Stimulated activated CD8-positive, alpha-beta memory T cell treated with anti-CD3 and anti-CD28 coated beads, Interleukin-4, amount 100 ng/mL, for 1 hour (primary cell): ENCODE results near the gene PRKAA1.
"Not testable (repeated sequence)": the region's sequence is repeated elsewhere in the genome, so short reads cannot be mapped to it uniquely, and the experiment has no call there.

Source experiments
- DNase-seq, 2 donors: peaks; one replicate each; pipeline ENCODE4 v3.0.0-alpha.2; 2020; ENCODE audit warnings: low read depth in 2 of 2, low spot score in 1 of 2

PRKAA1 gene

GRCh38 chr5:40826489-40827187 is 28.5 kb upstream of the PRKAA1 start:
- no peak for DNase-seq

DNA sequence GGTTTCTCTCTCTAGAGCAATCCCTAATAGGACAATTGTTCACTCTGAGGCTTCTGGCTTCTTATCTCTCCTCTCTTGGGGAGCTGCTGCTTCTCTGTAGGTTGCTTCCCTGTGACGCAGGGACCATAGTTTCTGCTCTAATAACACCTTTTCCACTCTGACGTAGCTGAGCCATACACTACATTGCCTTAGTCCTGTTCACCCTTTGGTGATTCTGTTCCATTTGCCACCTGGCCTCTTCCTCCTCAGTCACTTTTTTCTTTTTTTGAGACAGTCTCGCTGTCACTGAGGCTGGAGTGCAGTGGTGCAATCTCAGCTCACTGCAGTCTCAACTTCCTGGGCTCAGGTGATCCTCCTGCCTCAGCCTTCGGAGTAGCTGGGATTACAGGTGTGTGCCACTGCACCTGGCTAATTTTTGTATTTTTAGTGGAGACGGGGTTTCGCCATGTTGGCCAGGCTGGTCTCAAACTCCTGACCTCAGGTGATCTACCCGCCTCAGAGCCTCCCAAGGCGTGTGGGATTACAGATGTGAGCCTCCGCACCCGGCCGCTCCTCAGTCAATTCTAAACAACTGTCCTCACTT is 27.4 kb upstream of the PRKAA1 start:
- DNase-seq, result not testable (repeated sequence)

GRCh38 chr5:40823459-40823858 is 25.3 kb upstream of the PRKAA1 start:
- no peak for DNase-seq

DNA sequence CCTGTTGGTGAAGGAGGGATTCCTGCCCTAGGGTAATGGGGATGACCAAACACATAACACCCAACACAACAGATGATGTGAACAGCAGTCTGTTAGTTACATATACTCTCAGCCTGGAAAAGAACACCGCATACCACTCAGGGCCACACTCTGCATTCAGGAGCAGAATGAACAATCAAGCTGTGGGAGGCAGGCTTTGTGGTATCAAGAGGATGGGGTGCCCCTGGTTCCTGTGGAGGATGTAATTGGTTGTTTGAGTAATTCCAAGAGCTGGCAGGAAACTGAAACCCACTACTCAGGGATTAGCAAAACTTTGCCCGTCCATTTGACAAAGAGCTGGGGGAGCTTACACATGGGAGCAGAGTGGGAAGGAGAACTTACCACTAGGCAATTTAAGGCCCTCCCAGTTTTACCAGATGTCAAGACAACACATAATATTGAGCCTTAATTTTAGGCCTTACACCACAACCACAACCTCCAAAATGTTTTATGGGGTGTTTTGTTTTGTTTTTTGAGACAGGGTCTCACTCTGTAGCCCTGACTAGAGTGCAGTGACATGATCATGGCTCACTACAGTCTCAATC is 15.6 kb upstream of the PRKAA1 start:
- no peak for DNase-seq

DNA sequence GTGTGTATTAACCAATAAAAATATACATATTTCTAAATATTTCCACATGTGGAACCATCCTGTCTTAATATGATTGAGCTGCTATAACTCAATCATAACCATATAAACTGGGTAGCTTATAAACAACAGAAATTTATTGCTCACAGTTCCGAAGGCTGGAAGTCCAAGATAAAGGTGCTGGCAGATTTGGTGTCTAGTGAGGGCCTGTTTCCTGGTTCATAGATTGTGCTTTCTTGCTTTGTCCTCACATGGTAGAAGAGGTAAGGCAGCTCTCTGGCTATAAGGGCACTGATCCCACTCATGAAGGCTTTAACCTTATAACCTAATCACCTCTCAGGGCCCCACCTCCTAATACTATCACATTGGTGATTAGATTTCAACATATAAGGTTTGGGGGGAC is 14.0 kb upstream of the PRKAA1 start:
- no peak for DNase-seq

- no peak for DNase-seq
Observed at GRCh38 chr5:40801771-40802562, 3.8 kb upstream of the PRKAA1 start.

DNA sequence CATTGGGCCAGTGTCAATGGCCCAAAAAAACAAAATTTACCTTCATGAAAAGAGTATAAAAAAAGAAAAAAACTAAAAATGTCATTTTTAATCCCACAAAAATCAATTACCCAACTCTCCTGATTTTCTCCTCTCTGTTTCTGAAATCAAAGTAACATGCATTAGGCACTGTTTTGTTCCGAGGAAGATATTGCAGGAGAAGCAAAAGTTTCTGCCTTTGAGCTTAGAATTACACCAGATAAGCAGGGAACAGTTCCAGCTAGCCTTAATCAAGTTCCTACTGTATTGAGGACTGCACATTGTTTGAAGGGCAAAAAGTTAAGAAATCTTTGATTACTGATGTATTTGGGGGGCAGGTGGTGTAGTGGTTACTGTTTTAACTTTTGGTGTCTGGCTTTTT is 1.1 kb upstream of the PRKAA1 start:
- DNase-seq, result no peak

GRCh38 chr5:40798801-40799210 is 632 bp upstream of the PRKAA1 start:
- DNase-seq, result no peak

- peak; percentile 42 to 68 for DNase-seq
Observed at GRCh38 chr5:40797273-40798011, 732 bp downstream of the PRKAA1 start.

GRCh38 chr5:40796487-40796889 is 1.7 kb downstream of the PRKAA1 start:
- DNase-seq, result no peak

DNA sequence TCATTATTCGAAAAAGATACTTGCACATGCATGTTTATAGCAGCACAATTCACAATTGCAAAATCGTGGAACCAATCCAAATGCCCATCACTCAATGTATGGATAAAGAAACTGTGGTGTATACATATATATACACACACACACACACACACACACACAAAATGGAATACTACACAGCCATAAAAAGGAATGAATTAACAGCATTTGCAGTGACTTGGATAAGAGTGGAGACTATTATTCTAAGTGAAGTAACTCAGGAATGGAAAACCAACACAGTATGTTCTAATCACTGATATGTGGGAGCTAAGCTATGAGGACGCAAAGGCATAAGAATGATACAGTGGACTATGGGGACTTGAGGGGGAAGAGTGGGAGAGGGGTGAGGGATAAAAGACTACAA is 3.3 kb downstream of the PRKAA1 start:
- not testable (repeated sequence) for DNase-seq

DNA sequence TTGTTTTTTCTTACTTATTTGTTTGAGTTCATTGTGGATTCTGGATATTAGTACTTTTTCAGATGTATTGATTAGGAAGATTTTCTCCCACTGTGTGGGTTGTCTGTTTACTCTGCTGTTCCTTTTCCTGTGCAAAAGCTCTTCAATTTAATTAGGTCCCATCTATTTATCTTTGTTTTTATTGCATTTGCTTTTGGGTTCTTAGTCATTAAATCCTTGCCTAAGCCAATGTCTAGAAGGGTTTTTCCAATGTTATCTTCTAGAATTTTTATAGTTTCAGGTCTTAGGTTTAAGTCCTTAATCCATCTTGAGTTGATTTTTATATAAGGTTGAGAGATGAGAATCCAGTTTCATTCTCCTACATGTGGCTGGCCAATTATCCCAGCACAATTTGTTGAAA is 3.8 kb downstream of the PRKAA1 start:
- DNase-seq, result not testable (repeated sequence)

DNA sequence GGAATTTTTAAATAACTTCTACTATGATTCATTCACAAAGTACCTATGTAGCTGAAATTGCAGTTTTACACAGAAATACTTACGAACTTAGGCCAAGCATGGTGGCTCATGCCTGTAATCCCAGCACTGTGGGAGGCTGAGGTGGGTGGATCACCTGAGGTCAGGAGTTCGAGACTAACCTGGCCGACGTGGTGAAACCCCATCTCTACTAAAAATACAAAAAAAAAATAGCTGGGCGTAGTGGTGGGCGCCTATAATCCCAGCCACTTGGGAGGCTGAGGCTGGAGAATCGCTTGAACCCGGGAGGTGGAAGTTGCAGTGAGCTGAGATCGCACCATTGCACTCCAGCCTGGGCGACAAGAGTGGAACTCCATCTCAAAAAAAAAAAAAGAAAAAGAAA is 5.5 kb downstream of the PRKAA1 start:
- not testable (repeated sequence) for DNase-seq

- no peak for DNase-seq
Observed at GRCh38 chr5:40791715-40792139, 6.4 kb downstream of the PRKAA1 start.

GRCh38 chr5:40790947-40791593 is 7.1 kb downstream of the PRKAA1 start:
- no peak for DNase-seq

GRCh38 chr5:40788941-40789340 is 9.2 kb downstream of the PRKAA1 start:
- DNase-seq, result not testable (repeated sequence)

GRCh38 chr5:40787986-40788385 is 10.2 kb downstream of the PRKAA1 start:
- DNase-seq, result no peak

DNA sequence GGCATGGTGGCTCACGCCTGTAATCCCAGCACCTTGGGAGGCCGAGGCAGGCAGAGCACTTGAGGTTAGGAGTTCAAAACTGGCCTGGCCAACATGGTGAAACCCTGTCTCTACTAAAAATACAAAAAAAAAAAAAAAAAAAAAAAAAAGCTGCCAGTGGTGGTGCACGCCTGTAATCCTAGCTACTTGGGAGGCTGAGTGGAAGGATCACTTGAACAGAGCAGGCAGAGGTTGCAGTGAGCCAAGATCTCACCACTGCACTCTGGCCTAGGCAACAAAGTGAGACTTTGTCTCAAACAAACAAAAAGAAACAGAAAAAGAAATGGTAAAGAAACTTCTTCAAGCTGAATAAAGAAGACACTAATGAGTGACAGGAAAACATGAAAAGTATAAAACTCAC is 11.5 kb downstream of the PRKAA1 start:
- DNase-seq, result not testable (repeated sequence)

- DNase-seq, result no peak
Observed at GRCh38 chr5:40784916-40785315, 13.3 kb downstream of the PRKAA1 start.

DNA sequence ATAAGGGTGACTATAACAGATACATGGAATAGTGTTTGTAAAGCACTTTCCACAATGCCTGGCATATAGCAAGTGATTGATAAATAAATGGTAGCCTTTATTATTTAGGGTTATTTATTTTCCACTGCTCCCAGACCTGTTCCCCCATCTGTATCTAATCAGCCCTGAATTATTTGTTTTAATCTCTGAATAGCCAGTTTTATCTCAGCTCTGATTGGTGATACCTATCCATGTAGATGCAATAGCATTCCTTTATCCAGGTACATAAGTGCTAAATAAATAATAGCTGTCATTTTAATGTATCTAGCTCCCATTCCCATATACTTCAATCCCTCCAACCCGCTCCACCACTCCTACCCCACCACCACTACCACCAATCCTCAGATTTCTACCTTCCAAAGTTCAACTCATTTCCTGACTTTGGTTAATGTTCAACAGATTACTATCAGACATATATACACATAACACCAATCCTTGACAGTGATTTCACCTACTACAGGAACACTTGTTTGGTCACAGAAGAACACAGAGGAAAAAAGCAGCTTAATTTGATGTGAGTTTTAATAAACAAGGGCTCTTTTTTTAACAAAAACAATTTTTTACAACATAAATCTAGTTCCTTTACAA is 14.0 kb downstream of the PRKAA1 start:
- DNase-seq, result no peak
